Activated naive CD4-positive, alpha-beta T cell treated with anti-CD3 and anti-CD28 coated beads, Interleukin-2, amount 50 U/mL, for 16 hours (primary cell): ENCODE results near the gene CNN2.

Source experiments
- DNase-seq: peaks from one replicate; pipeline ENCODE4 v3.0.0-alpha.2; 2020

CNN2 gene

DNA sequence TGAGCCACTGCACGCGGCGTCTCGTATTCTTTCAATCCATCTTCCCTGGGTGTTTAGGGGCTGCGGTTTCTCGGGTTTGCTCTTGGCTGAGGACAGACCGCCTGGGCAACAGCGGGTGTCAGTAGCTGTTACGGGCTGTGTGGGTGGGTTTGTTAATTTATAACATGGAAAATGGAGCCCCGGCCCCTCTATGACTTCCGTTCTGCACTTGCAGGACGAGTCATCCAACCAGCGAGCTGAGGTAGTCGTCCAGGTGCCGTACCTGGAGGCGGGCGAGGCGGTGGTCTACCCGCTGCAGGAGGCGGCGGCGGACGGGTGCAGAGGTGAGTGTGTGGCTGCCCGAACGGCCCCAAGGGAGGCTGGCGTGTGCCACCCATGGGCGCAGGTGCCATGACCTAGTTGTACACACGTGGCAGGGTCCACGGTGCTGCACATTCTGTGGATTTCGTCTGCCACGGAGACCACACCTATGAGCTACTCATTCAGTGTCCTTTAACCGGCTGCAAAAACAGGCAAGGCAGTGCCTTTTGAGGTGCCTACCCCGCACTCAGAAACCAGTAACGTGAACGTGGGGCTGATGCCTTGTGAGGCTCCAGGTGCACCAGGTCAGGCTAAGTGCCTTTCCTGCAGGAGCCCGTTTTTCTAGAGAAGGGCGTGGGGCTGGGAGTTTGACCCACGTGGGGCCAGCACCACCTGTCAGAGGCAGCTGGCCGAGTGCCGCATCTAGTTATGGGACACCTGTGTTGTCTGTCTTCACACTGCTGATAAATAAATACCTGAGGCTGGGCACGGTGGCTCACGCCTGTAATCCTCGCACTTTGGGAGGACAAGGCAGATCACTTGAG is 57.8 kb downstream of the CNN2 start:
- DNase-seq: no peak

DNA sequence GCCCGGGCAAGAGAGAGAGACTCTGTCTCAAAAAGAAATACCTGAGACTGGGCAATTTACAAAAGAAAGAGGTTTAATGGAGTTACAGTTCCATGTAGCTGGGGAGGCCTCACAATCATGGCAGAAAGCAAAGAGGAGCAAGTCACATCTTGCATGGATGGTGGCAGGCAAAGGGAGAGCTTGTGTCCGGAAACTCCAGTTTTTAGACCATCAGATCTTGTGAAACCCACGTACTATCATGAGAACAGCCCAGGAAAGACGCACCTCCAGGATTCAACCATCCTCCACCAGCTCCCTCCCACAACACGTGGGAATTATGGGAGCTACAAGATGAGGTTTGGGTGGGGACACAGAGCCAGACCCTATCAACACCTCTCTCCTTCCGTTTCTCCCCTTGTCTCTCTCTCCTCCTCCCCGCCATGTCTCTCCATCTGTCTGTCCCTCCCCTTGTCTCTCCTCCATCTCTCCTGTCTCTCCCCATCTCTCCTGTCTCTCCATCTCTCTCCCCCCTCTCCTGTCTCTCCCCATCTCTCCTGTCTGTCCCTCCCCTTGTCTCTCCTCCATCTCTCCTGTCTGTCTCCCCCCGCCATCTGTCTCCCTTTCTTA is 58.7 kb downstream of the CNN2 start:
- no peak for DNase-seq

DNA sequence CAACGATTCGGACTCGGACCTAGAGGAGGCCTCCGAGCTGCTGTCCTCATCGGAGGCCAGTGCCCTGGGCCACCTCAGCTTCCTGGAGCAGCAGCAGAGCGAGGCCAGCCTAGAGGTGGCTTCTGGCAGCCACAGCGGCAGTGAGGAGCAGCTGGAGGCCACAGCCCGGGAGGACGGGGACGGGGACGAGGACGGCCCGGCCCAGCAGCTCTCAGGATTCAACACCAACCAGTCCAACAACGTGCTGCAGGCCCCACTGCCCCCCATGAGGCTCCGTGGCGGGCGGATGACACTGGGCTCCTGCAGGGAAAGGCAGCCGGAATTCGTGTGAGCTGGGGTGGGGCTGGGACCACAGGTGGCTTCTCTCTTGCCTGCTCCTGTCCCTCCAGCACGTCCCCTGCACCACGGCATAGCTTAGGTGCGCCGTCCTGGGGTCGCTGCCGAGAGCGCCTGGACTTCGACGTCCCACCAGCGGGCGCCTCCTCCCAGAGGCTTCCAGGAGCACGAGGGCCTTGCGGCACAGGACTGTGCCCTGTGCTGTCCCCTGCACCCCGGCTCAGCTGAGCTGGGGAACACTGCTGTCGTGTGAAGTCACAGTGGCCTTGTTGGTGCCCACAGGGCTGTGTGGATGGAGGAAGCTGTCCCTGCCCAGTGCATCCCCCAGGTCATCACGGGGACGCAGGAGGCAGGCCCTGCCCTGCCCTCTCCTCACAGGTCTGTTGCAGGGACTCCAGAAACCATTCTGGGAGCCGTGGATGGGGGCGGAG is 59.5 kb downstream of the CNN2 start:
- no peak for DNase-seq

DNA sequence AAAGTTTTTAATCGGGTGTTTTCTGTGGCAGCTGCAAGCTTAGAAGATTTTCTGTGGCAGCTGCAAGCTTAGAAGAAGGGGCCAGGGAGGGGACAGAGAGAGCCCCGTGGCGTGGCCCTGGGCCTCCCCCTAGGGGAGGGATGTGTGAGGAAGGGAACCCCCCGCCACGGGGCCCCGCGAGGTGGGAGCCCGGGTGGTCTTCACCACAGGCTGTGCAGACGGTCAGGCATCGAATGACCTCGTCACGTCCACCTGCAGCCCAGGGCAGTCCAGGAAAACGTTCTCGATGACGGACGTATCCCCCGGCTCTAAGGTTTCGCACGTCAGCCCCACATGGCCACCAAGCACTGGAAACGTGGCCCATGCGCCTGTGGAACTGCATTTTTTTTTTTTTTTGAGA is 60.2 kb downstream of the CNN2 start:
- DNase-seq: no peak

DNA sequence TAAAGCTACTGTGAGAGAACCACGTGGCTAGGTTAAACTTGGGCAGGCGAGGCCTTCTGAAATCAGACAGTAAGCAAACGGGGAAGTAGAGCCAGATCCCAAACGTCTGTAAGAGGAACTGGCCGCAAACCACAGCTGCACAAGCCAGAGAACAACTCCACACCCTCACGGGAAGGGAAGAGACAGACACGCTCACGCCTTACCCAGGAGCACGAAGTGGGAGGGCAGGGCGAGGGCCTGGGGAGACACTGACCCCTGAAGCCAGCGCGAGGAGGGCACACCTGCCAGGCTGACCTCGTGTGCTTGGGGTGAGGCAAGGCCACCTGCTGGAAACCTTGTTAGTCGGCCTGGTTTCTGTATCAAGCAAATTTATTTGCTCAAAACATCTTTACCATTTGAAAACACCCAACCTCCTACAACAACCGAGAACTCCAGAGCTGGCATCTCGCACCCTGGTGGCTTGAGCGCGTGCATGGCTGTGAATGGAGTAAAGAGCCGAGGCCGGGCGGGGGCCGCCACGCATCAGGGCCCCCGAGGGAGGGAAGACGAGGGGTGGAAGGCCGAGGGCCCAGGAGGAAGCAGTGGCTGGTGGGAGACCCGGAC is 61.5 kb downstream of the CNN2 start:
- DNase-seq: no peak

DNA sequence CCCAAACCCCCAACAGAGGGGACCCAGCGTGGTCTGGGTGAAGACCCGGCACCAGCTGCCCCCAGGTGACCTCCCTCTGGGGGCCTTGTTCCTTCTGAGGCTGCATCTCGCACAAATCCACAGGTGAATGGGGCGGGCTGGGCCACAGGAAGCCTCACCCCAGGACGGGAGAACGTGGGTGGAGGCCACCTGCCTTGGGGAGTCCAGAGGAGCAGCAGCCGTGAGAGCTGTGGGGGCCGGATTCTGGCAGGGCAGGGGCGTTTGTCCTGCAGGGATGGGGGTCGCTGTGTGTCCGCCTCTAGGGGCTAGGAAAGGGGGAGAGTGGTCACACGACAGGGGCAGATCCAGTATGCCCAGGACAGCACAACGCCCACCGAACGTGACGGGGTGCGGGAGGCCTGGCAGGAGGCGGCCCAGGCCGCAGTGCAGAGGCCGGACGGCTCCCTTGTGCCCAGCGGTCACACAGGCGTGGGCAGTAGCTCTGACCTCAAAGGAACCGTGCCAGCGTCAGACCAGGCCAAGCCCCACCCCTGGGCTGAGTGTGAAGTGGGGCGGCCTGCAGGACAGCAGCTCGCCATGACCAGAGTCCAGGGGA is 62.1 kb downstream of the CNN2 start:
- no peak for DNase-seq
